HUDEP-2 (cell line): ENCODE data around the gene COX20.

ENCODE experiments used
- DNase-seq, 76 experiments: peaks; one replicate each; lab custom pipeline; 2025; ENCODE audit not compliant: unreplicated experiment in 76 of 76; lab: John Stamatoyannopoulos, UW

COX20 gene

DNA sequence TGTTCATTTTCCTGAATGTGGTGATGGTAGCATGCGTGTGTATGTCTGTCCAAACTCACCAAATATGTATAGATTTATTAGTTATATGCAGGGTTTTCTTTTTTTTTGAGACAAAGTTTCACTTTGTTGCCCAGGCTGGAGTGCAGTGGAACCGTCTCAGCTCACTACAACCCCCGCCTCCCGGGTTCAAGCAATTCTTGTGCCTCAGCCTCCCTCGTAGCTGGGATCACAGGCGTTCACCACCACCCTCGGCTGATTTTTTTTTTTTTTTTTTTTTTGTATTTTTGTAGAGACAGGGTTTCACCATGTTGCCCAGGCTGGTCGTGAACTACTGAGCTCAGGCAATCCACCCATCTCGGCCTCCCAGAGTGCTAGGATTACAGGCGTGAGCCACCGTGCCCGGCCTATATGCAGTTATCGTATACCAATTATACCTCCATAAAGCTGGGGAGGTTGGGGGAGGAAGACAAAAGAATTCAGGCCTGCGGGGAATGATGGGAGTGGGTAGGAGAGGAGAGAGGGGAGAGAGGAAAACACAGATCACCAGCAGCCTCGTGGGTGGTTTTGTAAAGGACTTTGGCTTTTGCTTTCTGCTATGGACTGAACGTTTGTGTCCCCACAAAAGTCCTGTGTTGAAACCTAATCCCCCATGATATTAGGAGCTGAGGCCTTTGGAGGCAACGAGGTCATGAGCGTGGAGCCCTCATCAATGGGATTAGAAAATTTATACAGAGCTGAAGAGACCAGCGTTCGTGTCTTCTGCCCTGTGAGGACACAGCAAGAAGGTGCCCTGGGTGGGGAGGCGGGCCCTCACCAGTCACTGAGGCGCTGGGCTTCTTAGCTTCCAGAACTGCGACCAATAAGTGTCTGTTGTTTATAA, 33.3 kb downstream of the COX20 start:
- no peak for DNase-seq

DNA sequence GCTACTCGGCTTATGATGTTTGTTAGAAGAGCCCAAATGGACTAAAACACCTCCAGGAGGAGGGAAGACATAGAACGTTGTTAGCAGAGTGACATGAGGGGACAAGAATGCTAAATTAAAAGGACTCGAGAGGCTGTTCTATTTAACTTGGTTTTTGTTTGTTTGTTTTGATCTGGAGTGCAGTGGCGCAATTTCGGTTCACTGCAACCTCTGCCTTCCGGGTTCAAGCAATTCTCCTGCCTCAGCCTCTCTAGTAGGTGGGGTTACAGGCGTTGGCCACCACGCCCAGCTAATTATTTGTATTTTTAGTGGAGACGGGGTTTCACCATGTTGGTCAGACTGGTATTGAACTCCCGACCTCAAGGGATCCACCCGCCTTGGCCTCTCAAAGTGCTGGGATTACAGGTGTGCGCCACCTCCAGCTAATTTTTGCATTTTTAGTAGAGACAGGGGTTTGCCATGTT, 33.9 kb downstream of the COX20 start:
- no peak for DNase-seq

- DNase-seq: no peak
Observed at GRCh38 chr1:244869950-244870349, 34.5 kb downstream of the COX20 start.

- DNase-seq: no peak
Observed at GRCh38 chr1:244874974-244875579, 39.6 kb downstream of the COX20 start.

- DNase-seq: no peak
Observed at GRCh38 chr1:244876228-244876910, 40.9 kb downstream of the COX20 start.

DNA sequence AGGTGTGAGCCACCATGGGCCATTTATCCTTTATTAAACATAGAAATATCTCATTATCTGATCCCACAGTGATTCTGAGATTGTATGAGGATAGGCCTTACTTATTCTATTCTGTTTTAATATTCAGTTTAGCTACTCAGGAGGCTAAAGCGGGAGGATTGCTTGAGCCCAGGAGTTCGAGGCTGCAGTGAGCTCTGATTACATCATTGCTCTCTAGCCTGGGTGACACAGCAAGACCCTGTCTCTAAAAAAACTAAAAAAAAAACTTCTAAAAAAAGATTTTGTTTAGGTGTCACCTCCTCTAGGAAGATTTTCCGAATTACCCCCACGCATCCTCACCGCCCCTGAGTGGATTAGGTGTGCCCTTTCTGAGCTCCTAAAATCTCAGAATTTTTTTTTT, 43.2 kb downstream of the COX20 start:
- no peak for DNase-seq

GRCh38 chr1:244881552-244882280, 46.3 kb downstream of the COX20 start:
- DNase-seq: no peak

GRCh38 chr1:244887281-244887680, 51.8 kb downstream of the COX20 start:
- no peak for DNase-seq

DNA sequence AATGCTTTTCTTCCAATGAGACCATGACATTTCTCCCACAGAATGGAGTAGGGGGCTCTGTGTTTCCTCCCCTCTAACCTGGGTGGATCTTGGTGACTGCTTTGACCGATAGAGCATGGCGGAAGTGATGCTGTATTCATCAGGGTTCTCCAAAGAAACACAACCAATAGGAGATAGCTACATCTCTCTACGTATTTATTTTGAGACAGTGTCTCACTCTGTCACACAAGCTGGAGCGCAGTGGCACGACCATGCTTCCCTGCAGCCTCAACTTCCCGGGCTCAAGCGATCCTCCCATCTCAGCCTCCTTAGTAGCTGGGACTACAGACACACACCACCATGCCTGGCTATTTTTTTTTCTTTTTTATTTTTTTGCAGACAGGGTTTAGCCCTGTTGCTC, 58.4 kb downstream of the COX20 start:
- DNase-seq: no peak
